Stimulated activated memory B cell treated with anti-CD40 and anti-IgM and Interleukin-4, amounts not matched to agents 10 μg/mL and 1 μg/mL and 100 μg/mL, for 72 hours (primary cell): Measurements from ENCODE around the gene OSBPL6.
"Not testable (repeated sequence)": the region's sequence is repeated elsewhere in the genome, so short reads cannot be mapped to it uniquely, and the experiment has no call there.

Experiments
- ATAC-seq: fragments of 150-1000 bp; cut with Tn5 transposase; 2 replicates; pipeline ENCODE4 v1.10.0; 2021
- H3K27ac Mint-ChIP-seq: one replicate; pipeline ENCODE4 v1.8.0; 2022; ENCODE audit warnings: mild to moderate bottlenecking, mixed read lengths
- H3K27me3 Mint-ChIP-seq: one replicate; pipeline ENCODE4 v1.8.0; 2022; ENCODE audit warnings: mixed read lengths
- H3K36me3 Mint-ChIP-seq: one replicate; pipeline ENCODE4 v1.8.0; 2022; ENCODE audit warnings: mixed read lengths
- H3K4me1 Mint-ChIP-seq: one replicate; pipeline ENCODE4 v1.8.0; 2022; ENCODE audit warnings: mixed read lengths
- H3K4me3 Mint-ChIP-seq: one replicate; pipeline ENCODE4 v1.8.0; 2022; ENCODE audit warnings: mild to moderate bottlenecking, moderate library complexity, mixed read lengths
- H3K9me3 Mint-ChIP-seq: one replicate; pipeline ENCODE4 v1.8.0; 2022; ENCODE audit warnings: mixed read lengths

Gene OSBPL6

GRCh38 chr2:178309541-178309940 lies 115.2 kb downstream of the OSBPL6 start:
- Mint-ChIP-seq H3K9me3 (no peaks in the 10 kb centered on the region), H3K27ac (no peak overlapping the region), H3K36me3 (no peaks in the 10 kb centered on the region), H3K4me3 (no peak overlapping the region), H3K27me3 (peaks cover 12% of the 10 kb centered on the region), H3K4me1 (no peaks in the 10 kb centered on the region)
- no peak for ATAC-seq

GRCh38 chr2:178315078-178315477 lies 120.8 kb downstream of the OSBPL6 start:
- no peaks in the 10 kb centered on the region for H3K9me3 Mint-ChIP-seq

GRCh38 chr2:178315488-178315948 lies 121.2 kb downstream of the OSBPL6 start:
- Mint-ChIP-seq H3K9me3 (no peaks in the 10 kb centered on the region), H3K27me3 (peaks cover 12% of the 10 kb centered on the region), H3K36me3 (no peaks in the 10 kb centered on the region), H3K4me3 (no peak overlapping the region), H3K4me1 (no peaks in the 10 kb centered on the region), H3K27ac (no peak overlapping the region)
- no peak for ATAC-seq

More at GRCh38 chr2:178315078-178315477, 120.8 kb downstream of the OSBPL6 start:
- Mint-ChIP-seq H3K4me3 (no peak overlapping the region), H3K4me1 (no peaks in the 10 kb centered on the region), H3K36me3 (no peaks in the 10 kb centered on the region), H3K27ac (no peak overlapping the region), H3K27me3 (peaks cover 12% of the 10 kb centered on the region)
- ATAC-seq: no peak

GRCh38 chr2:178317811-178318210 lies 123.5 kb downstream of the OSBPL6 start:
- no peaks in the 10 kb centered on the region for H3K36me3 Mint-ChIP-seq
- no peak for ATAC-seq
- H3K4me3 Mint-ChIP-seq: no peak overlapping the region
- H3K27me3 Mint-ChIP-seq: no peaks in the 10 kb centered on the region
- no peak overlapping the region for H3K27ac Mint-ChIP-seq
- no peaks in the 10 kb centered on the region for H3K4me1 Mint-ChIP-seq
- H3K9me3 Mint-ChIP-seq: no peaks in the 10 kb centered on the region

- Mint-ChIP-seq H3K27me3 (no peaks in the 10 kb centered on the region), H3K4me1 (no peaks in the 10 kb centered on the region), H3K4me3 (no peak overlapping the region), H3K27ac (no peak overlapping the region), H3K36me3 (no peaks in the 10 kb centered on the region), H3K9me3 (no peaks in the 10 kb centered on the region)
- ATAC-seq: no peak
Observed at GRCh38 chr2:178320011-178320585, 125.8 kb downstream of the OSBPL6 start.

- H3K27me3 Mint-ChIP-seq: no peaks in the 10 kb centered on the region
- no peaks in the 10 kb centered on the region for H3K36me3 Mint-ChIP-seq
- no peaks in the 10 kb centered on the region for H3K9me3 Mint-ChIP-seq
- ATAC-seq: no peak
- no peak overlapping the region for H3K27ac Mint-ChIP-seq
- no peaks in the 10 kb centered on the region for H3K4me1 Mint-ChIP-seq
- H3K4me3 Mint-ChIP-seq: no peak overlapping the region
Observed at GRCh38 chr2:178322068-178322467, 127.8 kb downstream of the OSBPL6 start.

- H3K4me1 Mint-ChIP-seq, ATAC-seq, H3K36me3 Mint-ChIP-seq, H3K4me3 Mint-ChIP-seq, H3K27me3 Mint-ChIP-seq, H3K9me3 Mint-ChIP-seq, H3K27ac Mint-ChIP-seq: not testable (repeated sequence)
Observed at GRCh38 chr2:178323331-178323730, 129.0 kb downstream of the OSBPL6 start.

GRCh38 chr2:178324077-178324476 lies 129.8 kb downstream of the OSBPL6 start:
- no peak for ATAC-seq
- Mint-ChIP-seq H3K4me1 (no peaks in the 10 kb centered on the region), H3K27ac (no peak overlapping the region), H3K27me3 (no peaks in the 10 kb centered on the region), H3K9me3 (no peaks in the 10 kb centered on the region), H3K4me3 (no peak overlapping the region), H3K36me3 (no peaks in the 10 kb centered on the region)

- no peak for ATAC-seq
- Mint-ChIP-seq H3K27ac (no peak overlapping the region), H3K4me3 (no peak overlapping the region), H3K36me3 (no peaks in the 10 kb centered on the region), H3K9me3 (no peaks in the 10 kb centered on the region), H3K27me3 (no peaks in the 10 kb centered on the region), H3K4me1 (no peaks in the 10 kb centered on the region)
Observed at GRCh38 chr2:178325268-178325667, 131.0 kb downstream of the OSBPL6 start.

GRCh38 chr2:178327516-178327915 lies 133.2 kb downstream of the OSBPL6 start:
- no peak overlapping the region for H3K27ac Mint-ChIP-seq
- H3K4me3 Mint-ChIP-seq: no peak overlapping the region
- ATAC-seq: no peak
- no peaks in the 10 kb centered on the region for H3K27me3 Mint-ChIP-seq
- no peaks in the 10 kb centered on the region for H3K36me3 Mint-ChIP-seq
- no peaks in the 10 kb centered on the region for H3K4me1 Mint-ChIP-seq
- H3K9me3 Mint-ChIP-seq: no peaks in the 10 kb centered on the region

- no peaks in the 10 kb centered on the region for H3K27me3 Mint-ChIP-seq
- no peak for ATAC-seq
- H3K4me3 Mint-ChIP-seq: no peak overlapping the region
- H3K27ac Mint-ChIP-seq: no peak overlapping the region
- no peaks in the 10 kb centered on the region for H3K9me3 Mint-ChIP-seq
- H3K36me3 Mint-ChIP-seq: no peaks in the 10 kb centered on the region
- H3K4me1 Mint-ChIP-seq: no peaks in the 10 kb centered on the region
Observed at GRCh38 chr2:178328037-178328436, 133.7 kb downstream of the OSBPL6 start.

- no peak for ATAC-seq
- Mint-ChIP-seq H3K9me3 (no peaks in the 10 kb centered on the region), H3K4me1 (no peaks in the 10 kb centered on the region), H3K27me3 (no peaks in the 10 kb centered on the region), H3K4me3 (no peak overlapping the region), H3K36me3 (no peaks in the 10 kb centered on the region), H3K27ac (no peak overlapping the region)
Observed at GRCh38 chr2:178330175-178331017, 136.1 kb downstream of the OSBPL6 start.

- Mint-ChIP-seq H3K4me1 (no peaks in the 10 kb centered on the region), H3K27me3 (no peaks in the 10 kb centered on the region), H3K4me3 (no peak overlapping the region), H3K36me3 (no peaks in the 10 kb centered on the region), H3K27ac (no peak overlapping the region), H3K9me3 (no peaks in the 10 kb centered on the region)
- no peak for ATAC-seq
Observed at GRCh38 chr2:178331474-178332432, 137.4 kb downstream of the OSBPL6 start.

GRCh38 chr2:178333851-178334250 lies 139.5 kb downstream of the OSBPL6 start:
- Mint-ChIP-seq H3K4me3 (no peak overlapping the region), H3K9me3 (no peaks in the 10 kb centered on the region), H3K27me3 (no peaks in the 10 kb centered on the region), H3K27ac (no peak overlapping the region), H3K4me1 (no peaks in the 10 kb centered on the region), H3K36me3 (no peaks in the 10 kb centered on the region)
- ATAC-seq: no peak

- no peaks in the 10 kb centered on the region for H3K9me3 Mint-ChIP-seq
Observed at GRCh38 chr2:178335230-178335629, 140.9 kb downstream of the OSBPL6 start.

More at GRCh38 chr2:178335230-178335629, 140.9 kb downstream of the OSBPL6 start:
- no peaks in the 10 kb centered on the region for H3K27me3 Mint-ChIP-seq
- no peak overlapping the region for H3K27ac Mint-ChIP-seq
- H3K36me3 Mint-ChIP-seq: no peaks in the 10 kb centered on the region
- no peak for ATAC-seq
- H3K4me1 Mint-ChIP-seq: no peaks in the 10 kb centered on the region
- no peak overlapping the region for H3K4me3 Mint-ChIP-seq
